GM12891 (cell line): ENCODE measurements around the gene TMSB4X.

Experiments
- POLR2A ChIP-seq: IDR thresholded peaks from 2 replicates; pipeline ENCODE4 v1.6.1; 2011; ENCODE audit warnings: low read depth, low read length, control low read depth
- POLR2AphosphoS5 ChIP-seq: IDR thresholded peaks from 2 replicates; pipeline ENCODE4 v1.6.1; 2011; ENCODE audit warnings: low read depth, low read length, control low read depth
- POU2F2 ChIP-seq: IDR thresholded peaks from 2 replicates; pipeline ENCODE4 v1.6.1; 2011; ENCODE audit warnings: low read depth, mild to moderate bottlenecking, control low read depth, low read length, moderate library complexity
- SPI1 ChIP-seq: IDR thresholded peaks from 2 replicates; pipeline ENCODE4 v1.6.1; 2011; ENCODE audit warnings: low read depth, low read length, control low read depth
- TAF1 ChIP-seq: IDR thresholded peaks from 2 replicates; pipeline ENCODE4 v1.6.1; 2011; ENCODE audit warnings: low read depth, low read length, control low read depth

- TF ChIP-seq POLR2AphosphoS5 (no peak), POLR2A (no peak), TAF1 (peak; percentile 37; the same call in 1 of the 2 replicates), POU2F2 (no peak), SPI1 (no peak)
These were observed 4.2 kb upstream of the TMSB4X start for GRCh38 chrX:12970691-12971202.
